Bone marrow (tissue), 2 donors: Measurements from ENCODE around the gene RFX4.

Experiments
- DNase-seq, 2 donors: peaks; one replicate each; lab custom pipeline; 2025; lab: John Stamatoyannopoulos, UW

The RFX4 gene

DNA sequence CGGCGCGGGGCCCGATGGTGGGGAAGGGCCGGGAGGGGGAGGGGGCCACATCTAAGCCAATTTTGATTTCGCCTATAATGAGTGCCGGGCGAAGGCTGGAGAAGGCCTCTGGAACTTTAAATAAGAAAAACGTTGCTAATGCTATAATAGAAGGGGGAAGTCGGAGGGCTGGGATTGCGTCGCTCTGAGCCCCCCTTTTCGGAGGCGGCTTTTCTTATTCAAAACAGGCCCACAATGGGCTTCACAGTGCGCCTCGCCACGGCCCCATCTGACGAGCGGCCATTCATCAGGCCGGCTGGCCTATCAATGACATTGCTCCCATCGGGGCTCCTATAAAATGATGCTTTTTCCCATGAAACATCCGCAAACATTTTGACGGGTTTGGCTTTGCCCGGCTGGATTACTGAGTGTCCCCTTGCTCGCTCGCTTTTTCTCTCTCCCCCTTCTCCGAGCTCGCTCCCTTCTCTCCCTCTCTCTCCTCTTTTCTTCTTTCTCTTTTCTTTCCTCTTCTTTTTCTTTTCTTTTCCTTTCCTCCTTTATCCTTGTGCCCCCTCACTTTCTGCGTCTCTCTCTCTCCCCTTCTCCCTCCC, at the start of gene RFX4:
RFX4 (plus strand) TSS at position 364 of the 590 bp plus-strand sequence. CDS start 317 bp downstream, outside the sequence.
- no peak for DNase-seq

DNA sequence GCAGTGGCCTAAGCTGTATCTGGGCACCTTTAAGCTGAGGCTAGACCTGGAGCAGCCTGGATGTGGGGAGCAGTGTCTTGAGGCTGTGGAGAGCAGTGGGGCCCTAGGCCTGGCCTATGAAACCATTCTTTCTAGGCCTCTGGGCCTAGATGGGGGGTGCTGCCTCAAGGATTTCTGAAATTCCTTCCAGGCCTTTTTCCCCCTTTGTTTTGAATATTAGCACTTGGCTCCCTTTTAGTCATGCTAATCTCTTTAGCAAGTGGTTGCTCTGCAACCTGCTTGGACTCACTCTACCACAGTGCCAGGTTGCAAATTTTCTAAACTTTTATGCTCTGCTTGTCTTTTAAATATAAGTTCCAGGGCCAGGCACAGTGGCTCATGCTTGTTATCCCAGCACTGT, 41.6 kb upstream of the RFX4 start:
- no peak for DNase-seq

DNA sequence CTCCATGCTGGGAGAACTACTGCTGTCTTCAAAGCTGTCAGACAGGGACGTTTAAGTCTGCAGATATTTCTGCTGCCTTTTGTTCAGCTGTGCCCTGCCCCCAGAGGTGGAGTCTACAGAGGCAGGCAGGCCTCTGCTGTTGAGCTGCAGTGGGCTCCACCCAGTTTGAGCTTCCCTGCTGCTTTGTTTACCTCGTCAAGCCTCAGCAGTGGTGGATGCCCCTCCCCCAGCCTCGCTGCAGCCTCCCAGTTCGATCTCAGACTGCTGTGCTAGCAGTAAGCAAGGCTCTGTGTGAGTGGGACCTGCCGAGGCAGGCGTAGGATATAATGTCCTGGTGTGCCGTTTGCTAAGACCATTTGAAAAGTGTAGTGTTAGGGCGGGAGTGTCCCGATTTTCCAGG, 31.4 kb upstream of the RFX4 start:
- DNase-seq = no peak

- DNase-seq = no peak
These were observed 30.6 kb upstream of the RFX4 start for GRCh38 chr12:106552228-106552627.

DNA sequence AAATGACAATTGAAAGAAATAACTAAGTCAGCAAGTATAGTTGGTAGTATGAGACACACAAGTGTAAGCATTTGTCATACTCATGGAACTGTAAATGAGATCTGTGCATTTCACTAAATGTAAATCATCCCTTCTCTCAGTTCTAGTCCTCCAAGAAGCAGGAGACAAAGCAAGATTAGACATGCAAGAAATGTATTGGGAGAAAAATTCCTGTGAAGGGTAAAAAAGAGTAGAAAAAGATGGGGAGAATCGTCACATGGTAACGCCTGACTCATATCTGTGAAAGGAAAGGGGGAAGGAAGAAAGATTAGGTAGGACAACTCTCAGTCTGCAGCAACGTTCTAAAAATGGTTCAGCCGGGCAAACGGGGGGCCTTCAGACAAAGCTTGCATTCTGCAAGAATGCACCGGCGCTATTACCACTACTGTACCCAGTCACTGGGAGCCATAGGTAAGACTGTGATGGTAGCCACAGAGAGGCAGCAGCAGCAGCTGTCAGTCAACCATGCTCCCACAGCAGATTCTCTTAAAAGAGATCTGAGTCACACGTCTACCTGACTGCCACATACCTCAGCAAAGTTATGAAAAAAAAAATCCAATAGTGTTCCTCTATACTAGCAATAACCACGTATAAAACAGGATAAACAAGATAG, 18.0 kb upstream of the RFX4 start:
- DNase-seq = no peak

DNA sequence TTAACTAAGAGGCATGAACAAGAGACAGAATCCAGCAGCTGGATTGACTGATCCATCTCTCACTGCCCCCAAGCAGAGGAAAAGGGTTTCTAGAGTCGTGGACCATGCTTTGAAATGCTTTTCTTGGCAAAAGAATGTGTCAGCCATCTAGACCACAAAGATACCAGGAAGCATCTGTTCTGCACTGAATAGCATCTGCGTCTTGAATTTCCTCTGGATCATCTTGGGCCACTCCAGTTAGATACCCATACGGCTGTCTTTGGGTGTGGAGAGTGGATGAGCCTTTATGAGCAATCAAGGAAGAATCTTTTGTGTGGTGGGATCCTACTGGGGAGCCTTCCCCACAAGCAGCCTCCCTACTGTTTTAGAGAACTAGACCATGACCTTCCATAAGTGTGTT, 16.0 kb upstream of the RFX4 start:
- DNase-seq = no peak

DNA sequence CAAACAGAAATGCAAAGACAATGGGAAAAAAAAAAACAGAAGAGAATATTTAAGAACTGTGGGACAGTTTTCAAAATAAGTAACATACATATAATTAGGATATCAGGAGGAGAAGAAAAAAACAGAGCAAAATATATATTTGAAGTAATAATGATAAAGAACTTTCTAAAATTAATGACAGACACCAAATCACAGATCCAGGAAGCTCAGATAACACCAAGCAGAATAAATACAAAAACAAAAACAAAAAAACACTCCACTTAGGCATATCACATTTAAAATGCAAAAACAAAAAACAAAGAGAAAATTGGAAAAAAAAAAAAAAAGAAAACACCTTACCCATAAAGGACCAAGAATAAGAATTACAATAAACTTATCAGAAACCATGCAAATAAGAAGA, 9.6 kb upstream of the RFX4 start:
- DNase-seq = no peak

GRCh38 chr12:106576848-106577247, 6.0 kb upstream of the RFX4 start:
- DNase-seq = no peak

DNA sequence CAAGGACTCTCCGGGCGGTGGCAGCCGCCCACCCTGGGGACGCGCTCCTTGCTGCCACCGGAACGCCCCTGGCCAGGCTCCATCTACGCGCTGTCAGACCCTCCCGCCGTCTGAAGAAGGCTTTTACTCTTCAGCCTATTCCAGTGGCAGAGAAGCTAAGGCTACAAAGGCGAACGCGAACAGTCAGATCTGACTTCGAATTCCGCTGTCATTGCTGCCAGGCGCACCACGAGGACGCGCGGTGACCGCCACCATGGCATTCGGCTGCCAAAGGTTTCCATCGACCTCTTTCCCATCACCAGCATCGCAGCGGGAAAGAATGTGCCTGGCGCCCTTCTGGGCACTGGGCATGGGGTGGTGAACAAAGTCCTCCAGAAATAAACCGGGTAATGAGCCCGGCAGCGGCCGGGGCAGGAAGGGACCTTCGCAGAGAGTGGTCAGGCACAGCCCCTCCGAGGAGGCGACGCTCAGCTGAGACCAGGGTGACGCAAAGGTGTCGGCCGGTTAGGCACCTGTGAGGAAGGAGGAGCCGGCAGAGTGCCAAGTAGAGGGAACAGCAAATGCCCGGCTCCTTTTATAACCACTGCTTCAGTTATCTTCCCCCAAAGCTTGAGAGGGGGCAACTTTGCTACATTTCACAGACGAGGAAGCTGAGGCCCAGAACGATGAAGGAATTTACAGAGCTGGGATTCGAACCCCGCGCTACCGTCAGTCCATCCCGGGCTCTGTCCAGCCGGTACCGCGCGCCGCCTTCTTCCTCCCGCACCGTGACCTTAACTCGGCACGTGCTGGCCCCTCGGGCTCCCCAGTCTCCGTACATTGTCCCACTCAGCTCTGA, 1.9 kb upstream of the RFX4 start:
- no peak for DNase-seq

GRCh38 chr12:106581543-106582248, 1.1 kb upstream of the RFX4 start:
- no peak for DNase-seq

DNA sequence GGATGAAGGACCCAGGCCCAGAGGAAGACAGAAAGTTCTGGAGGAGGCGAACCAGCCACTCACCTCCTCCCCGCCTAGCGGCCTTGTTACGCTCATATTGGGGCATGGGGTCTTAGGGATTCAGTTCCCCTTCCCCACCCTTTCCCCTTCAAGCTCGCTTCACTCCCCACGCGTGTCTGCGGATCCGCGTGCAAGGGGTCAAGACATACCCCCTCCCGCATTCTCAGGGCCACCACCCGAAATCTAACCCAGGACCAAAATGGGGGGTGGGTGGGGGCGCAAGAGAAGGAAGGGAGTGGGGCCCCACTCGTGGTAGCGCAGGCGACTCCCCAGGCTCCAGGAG, 584 bp upstream of the RFX4 start:
- no peak for DNase-seq

DNA sequence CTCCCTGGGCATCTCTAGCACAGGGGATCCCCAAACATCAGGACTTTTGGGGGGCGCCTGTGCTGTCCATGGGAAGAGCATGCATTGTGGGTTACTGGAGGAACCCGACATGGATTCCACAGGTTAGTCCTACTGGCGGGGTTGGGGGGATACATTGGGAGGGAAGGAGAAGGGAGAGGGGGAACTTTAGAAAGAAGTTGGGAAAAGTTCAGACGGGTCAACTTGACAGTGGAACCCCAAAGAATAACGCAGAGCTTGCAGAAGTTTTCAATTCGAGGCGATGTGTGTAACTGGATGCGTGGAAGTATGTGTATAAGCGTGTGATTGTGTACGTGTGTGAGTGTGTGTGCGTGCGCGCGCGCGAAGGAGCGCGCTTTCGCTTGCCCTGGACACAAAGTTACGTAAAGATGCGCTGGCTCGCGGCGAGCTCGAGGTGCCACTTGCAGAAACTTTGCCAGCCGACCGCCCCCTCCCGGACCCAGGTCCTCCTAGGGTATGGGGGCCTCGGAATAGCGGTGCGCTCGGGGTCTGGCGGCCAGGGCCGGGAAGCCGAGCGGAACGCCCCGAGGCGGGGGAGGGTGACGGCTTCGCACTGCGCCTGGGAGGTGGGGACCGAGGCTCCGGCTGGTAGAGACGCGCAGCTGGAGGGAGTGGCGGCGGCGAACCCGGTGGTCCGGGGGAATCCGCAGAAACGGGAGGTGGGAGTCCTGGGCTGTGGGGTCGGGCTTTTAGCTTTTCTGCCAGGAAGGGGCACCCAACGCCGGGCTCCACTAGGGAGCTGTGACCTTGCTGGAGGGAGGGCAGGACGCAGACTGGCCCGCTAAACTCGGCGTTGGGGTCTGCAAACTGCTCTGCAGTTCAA, 669 bp downstream of the RFX4 start:
- no peak for DNase-seq

DNA sequence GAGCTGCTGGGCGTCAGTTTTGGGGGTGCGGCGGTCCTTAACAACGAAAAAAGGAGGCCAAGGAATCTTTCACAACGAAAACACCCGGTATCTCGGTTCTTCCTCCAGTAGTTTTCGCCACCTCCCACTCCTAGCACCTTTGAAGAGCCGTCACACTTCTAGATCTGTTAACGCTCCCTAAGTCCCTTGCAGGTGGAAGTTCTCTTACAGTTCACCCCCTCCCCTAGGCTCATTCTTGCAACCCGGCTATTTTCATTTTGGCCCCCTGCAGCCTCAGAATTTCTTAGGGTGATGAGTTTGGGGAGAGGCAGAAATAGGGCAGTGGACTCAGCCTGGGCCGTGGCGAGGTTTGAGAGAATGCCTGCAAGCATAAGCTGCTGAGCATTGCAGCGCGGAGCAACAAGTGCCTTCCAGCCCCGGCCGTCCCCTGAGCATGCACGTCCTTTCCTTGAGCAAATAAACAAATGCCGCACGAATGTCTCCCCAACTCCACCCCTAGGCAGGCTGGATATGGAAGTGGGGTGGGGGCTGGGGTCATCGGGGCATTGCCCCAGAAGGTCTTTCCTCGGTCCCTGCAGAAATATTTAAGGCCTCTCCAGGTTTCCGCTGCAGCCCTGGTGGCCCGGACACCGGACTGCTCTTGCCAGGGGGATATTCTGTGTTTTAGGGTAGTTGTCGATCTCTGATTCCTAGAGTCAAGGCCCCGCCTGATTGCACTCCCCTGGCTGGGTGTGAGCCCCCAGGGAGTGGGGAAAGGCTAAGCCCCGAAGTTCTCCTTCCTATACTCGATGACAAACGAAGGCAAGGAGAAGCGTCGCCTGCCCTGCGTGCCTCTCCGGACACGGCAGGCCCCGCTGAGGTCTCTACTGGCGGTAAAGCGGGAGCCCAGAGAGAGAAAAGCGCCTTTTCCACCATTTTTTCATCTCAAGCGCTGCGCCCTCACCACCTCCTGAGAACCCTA, 1.6 kb downstream of the RFX4 start:
- no peak for DNase-seq

DNA sequence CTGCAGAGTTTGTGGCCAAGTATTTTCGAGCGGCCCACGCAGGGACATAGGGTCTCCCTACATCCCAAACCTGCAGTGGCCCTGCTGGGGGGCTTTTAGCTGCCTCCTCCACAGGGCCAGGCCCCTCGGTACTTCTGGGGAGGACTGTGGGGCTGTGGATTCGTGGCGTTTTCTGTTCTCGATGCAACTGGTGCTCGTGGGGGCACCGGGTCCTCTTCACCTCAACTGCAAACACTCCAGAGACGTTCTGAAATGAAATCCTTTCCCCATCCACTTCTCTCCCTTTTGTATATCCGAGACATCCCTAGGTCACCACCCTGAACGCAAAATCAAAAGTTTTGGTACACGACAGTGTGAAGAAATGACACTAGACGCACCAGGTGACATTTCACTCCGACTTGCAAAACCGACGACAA, 2.3 kb downstream of the RFX4 start:
- no peak for DNase-seq

DNA sequence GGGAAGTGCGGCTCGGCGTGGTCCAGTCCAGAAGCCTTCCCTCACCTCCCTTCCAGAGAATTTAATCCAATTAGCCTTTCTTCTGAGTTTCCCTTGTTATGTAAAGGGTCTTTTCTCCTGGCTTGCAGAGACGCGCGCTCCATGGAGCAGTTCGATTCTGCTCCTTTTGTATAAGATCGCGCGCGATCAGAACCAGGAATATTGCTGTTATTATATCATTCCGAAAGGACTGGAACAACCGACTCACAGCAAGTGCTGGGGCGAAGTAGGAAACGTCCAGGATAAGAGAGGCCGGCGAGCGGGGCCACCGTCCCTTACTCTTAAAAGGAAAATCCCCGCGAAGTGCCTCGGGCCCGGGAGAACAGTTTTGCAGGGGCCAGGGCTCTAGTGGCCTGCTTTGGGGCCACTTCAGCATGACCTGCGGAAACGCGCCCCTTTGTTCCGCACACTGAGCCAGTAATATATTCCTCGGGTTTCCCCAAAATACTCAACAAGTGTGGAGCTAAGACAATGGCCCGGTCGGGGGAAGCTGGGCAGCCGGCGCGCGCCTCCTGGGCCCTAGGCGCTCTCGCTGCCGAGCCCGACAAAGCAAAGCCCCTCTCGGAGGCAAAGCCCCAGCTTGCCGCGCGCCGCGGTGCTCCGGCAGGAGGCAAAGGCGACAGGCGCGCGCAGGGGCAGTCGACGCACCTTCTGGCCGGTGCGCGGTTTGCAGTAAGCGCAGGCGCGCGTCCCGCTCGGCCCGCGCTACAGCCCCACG, 2.9 kb downstream of the RFX4 start:
- DNase-seq = no peak

GRCh38 chr12:106586278-106586802, 3.5 kb downstream of the RFX4 start:
- no peak for DNase-seq

DNA sequence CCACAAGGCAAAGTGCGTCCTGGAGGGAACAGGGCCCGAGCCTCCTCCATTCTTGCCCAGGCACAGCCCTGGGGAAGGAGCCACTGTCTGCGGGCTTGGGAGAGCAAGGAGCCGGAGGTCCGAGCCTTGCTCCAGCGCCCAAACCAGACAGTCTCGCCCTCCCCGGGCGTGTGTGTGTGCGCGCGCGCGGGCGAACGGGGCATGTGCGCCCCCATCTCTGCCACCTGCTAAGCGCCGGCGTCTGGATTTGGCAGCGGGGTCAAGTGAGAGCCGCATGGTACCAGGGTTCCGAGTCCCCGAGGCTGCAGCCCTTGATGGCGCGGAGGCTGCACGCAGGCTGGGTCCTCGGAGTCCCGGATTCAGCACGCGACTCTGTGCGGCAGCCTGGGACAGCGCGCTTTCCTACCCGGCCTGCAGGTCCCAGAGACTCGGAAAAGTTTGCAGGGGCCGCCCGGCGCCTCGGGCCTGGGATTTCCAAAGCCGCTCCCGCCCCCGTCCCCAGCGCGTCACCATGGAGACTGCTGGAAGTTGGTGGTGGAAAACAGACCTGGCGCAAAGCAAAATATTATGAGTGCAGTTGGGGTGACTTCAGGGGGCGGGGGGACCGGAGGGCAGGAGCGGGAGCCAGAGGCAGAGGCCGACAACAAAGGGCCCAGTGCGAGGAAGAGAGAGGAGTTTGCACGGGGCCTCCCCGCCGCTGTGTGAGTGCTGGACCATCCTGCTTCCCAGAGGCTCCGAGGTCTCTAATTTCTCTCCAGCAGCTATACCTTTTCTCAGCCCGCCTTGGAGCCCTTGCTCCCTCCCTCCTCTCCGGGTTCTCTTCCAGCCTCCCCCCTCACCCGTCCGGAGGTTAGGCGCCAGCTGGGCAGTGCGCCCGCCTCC, 4.2 kb downstream of the RFX4 start:
- DNase-seq = no peak

DNA sequence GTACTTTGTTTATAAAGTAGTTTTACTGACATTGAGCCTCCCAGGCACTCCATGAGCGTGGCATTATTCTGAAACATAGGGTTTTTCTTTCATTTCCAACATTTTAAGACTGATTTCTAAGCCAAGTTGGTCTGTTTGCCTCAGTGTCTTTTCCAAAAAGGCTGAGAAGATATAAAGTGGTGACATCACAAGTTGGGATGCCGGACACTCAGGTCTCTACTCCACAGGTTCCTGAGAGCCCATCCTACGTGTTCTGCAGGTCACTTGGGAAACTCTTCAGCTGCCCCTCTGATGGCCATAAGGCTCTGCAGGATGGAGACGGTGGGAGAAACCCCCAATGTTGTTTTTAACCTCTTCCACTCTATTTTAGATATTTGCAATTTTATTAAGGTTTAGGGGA, 6.0 kb downstream of the RFX4 start:
- DNase-seq = no peak

- DNase-seq = no peak
These were observed 7.8 kb downstream of the RFX4 start for GRCh38 chr12:106590601-106591000.
